Gastroesophageal sphincter (tissue), 3 donors: ENCODE results near the gene PELI1.

Experiments used
- CTCF ChIP-seq, 4 experiments: fragments of 200-600 bp in 2 of 4; fragments of 450-650 bp in 2 of 4; sonication (generic) in 1 of 4; IDR thresholded peaks; one replicate each; pipeline ENCODE4 v1.5.1; 2017 to 2019; ENCODE audit warnings: antibody characterized with exemption in 4 of 4, mild to moderate bottlenecking in 2 of 4, moderate library complexity in 2 of 4
- EP300 ChIP-seq: sonication (generic); formaldehyde crosslinking; IDR thresholded peaks from one replicate; pipeline ENCODE4 v1.6.1; 2017; ENCODE audit warnings: antibody characterized with exemption, mild to moderate bottlenecking
- POLR2A ChIP-seq, 2 donors: fragments of 450-650 bp; IDR thresholded peaks; one replicate each; pipeline ENCODE4 v1.6.1; 2017; ENCODE audit warnings: antibody characterized with exemption in 2 of 2, mild to moderate bottlenecking in 2 of 2, moderate library complexity in 1 of 2
- POLR2AphosphoS5 ChIP-seq: sonication (generic); formaldehyde crosslinking; IDR thresholded peaks from one replicate; pipeline ENCODE4 v1.6.1; 2017; ENCODE audit warnings: antibody characterized with exemption

GRCh38 chr2:64140665-64141200 is 3.5 kb downstream of the PELI1 start:
- no peak for TF ChIP-seq POLR2A (IDR thresholded peaks at IDR 0.05)
- TF ChIP-seq CTCF (IDR thresholded peaks at IDR 0.05), result no peak
- no peak for TF ChIP-seq POLR2AphosphoS5
- no peak for TF ChIP-seq EP300
